HG03066 (cell line): ENCODE results near the gene DIAPH2.

Source experiments
- ATAC-seq: cut with Tn5 transposase; IDR thresholded peaks from one replicate; pipeline ENCODE4 v1.9.1; 2021; ENCODE audit warnings: low read depth; ENCODE audit not compliant: unreplicated experiment

DIAPH2 gene

DNA sequence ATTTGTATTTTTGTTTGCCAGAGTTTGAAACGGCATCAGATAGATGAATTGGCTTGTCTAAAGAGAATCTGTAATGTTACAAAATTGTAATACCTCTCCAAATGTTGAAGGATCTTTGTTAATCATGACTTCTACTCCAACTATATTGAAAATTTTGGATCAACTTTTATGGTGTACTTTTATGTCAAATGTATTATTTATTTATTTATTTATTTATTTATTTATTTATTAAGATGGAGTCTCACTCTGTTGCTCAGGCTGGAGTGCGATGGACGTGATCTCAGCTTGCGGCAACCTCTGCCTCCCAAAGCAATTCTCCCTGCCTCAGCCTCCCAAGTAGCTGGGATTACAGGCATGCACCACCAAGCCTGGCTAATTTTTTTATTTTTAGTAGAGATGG lies 235.0 kb downstream of the DIAPH2 start:
- no peak for ATAC-seq

DNA sequence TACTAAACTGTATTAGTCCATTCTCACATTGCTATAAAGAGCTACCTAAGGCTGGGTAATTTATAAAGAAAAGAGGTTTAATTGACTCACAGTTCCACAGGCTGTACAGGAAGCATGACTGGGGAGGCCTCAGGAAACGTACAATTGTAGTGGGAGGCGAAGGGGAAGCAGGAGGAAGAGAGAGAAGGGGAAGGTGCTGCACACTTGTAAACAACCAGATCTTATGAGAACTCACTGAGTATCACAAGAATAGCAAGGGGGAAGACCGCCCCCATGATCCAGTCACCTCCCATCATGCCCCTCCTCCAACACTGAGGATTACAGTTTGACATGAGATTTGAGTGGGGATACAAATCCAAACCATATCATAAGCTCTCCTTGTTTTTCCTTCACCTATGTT lies 239.9 kb downstream of the DIAPH2 start:
- no peak for ATAC-seq

DNA sequence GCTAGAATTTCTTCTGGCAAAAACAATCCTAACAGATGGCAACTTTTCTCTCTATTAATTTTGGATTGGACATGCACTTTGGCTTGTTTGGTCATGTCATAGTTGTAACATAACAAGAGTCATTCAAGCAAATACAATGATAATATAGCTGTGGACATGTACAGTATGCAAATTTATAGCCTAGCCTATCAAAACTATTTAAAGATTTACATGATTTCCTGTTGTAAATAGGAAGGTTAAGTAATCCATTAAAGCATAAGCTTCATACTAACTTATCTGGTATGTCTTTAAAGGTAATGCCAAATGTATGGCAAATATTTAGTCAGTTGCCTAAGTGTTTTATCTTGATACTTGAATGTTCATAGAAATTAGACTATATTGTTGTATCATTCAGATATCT lies 244.4 kb downstream of the DIAPH2 start:
- no peak for ATAC-seq

DNA sequence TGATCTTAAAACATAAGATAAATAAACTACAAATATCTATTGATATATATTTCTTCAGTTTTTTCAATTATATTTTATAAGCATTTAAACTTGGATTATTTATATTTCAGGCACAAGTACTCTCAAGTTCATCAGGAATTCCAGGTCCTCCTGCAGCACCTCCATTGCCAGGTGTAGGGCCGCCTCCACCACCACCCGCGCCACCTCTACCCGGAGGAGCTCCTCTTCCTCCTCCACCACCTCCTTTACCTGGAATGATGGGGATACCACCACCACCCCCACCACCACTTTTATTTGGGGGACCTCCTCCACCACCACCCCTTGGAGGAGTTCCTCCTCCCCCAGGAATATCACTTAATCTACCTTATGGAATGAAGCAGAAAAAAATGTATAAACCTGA lies 273.1 kb downstream of the DIAPH2 start:
- ATAC-seq, result no peak

GRCh38 chrX:96971812-96972211 lies 287.2 kb downstream of the DIAPH2 start:
- no peak for ATAC-seq

DNA sequence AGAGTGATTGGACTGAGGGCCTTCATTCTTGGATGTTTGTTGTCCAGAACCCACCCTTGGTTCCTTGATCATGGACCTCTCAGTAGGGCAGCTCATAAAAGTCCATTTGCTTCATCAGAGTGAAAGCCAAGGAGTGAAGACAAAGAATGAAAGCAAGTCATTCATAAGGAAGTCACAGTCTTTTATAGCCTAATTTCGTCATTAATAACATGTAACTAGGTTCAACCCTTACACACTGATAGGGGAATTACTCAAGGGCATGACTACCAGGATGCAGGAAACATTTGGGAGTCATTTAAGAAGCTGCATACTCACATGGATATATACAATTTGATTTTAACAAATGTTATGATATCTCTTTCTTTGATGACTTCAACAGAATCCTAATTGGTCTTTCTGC lies 294.3 kb downstream of the DIAPH2 start:
- no peak for ATAC-seq

- no peak for ATAC-seq
Observed at GRCh38 chrX:96979766-96980165, 295.1 kb downstream of the DIAPH2 start.

DNA sequence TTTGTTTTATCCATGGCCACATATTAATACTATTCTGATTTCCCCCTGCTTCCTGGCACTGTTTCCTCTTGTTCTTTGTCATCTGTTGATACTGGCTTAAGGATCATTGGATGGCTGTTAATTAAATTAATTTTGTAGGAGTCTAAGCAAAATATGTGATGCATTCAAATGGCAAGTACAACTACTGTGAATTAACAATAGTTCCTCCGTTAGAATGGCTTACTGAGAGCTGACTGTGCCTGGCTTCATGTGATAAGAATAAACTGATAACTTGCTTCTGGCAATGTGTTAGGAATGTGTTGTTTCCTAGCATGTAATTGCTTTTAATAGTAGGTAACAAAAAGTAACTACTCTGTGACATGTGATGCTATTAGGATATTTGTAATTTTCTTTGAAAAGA lies 297.5 kb downstream of the DIAPH2 start:
- no peak for ATAC-seq

- no peak for ATAC-seq
Observed at GRCh38 chrX:96984538-96984937, 299.9 kb downstream of the DIAPH2 start.

GRCh38 chrX:96985046-96985445 lies 300.4 kb downstream of the DIAPH2 start:
- ATAC-seq, result no peak

DNA sequence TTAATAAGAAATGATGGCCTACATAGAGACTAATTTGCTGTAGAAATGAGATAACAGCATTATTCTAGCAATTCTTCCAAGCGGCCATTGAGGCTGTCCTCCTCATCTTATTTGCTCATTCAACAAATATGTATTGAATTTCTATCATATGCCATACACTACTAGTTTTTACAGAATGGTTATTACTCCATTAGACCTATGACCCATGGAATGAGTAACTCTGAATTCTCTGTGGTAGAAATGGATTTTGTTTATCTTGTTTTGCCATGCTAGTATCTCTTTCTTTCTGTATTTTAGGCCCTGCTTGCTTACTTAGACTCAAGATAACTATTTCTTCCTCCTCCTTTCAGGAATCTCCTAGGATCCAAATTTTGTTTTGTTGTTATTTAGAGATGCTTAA lies 302.6 kb downstream of the DIAPH2 start:
- no peak for ATAC-seq

DNA sequence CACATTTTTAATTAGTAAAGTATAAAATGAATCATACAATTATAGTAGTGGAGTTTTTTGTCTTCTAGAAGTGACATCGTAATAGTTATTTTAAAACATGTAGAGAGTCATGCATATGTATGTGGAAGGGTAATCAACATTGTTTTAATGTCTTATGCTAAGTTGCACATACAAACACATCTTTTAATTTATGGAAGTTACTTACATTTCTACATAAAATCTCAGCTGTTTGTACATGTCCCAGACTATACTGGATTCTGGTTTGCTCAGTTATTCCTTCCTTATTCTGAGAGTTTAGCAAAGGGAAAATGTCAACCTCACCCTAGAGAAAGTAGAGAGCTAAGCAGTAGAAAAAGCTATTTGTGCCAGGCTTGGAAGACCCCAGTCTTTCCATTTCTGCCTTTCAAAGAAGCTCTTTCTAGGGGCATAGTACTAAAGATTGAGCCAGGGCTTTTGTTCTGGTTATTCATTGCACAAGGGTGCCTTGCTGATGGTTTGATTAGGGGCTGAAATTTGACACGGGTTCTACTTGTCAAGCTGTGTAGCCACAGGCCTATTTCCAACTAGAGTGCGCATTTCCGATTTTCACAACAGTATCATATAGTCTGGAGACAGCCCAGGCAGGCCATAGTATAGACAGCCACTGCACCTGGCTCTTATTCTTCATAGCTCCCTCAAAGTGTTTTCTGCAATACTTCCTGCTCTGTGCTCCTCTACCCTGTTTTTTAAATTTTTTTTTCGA lies 305.4 kb downstream of the DIAPH2 start:
- ATAC-seq, result no peak

DNA sequence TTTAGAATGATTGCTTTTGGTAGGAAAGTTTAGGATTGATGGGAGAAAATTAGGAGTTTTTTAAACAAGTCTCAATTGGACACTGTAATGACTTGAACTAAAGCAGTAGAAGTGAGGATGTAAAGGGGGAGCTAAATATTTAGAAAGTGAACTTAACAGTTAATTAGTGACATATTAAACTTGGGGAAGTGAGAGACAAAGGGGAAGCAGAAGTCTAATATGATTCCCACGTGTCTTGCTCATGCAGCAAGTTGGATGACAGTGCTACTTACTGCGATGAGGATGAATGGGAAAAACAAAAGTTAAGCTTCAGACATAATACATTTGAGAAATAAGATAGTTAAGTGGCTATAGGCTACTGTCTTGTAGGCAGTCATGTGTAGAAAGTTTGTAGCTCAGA lies 309.5 kb downstream of the DIAPH2 start:
- no peak for ATAC-seq

GRCh38 chrX:96997196-96997595 lies 312.6 kb downstream of the DIAPH2 start:
- ATAC-seq, result no peak

- ATAC-seq, result no peak
Observed at GRCh38 chrX:97000682-97001368, 316.2 kb downstream of the DIAPH2 start.

DNA sequence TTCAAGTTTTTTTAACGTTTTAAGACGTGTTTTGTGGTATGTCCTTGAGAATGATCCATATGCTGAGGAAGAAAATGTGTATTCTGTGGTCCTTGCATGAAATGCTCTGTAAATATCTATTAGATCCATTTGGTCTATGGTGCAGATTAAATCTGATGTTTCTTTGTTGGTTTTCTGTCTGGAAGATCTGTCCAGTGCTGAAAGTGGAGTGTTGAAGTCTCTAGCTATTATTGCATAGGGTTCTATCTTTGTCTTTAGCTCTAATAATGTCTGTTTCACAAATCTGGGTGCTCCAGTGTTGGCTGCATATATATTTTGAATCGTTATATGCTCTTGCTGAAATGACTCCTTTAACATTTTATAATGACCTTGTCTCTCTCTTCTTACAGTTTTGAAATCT lies 321.5 kb downstream of the DIAPH2 start:
- no peak for ATAC-seq

- ATAC-seq, result no peak
Observed at GRCh38 chrX:97009391-97009790, 324.7 kb downstream of the DIAPH2 start.

- ATAC-seq, result no peak
Observed at GRCh38 chrX:97011540-97011939, 326.9 kb downstream of the DIAPH2 start.

DNA sequence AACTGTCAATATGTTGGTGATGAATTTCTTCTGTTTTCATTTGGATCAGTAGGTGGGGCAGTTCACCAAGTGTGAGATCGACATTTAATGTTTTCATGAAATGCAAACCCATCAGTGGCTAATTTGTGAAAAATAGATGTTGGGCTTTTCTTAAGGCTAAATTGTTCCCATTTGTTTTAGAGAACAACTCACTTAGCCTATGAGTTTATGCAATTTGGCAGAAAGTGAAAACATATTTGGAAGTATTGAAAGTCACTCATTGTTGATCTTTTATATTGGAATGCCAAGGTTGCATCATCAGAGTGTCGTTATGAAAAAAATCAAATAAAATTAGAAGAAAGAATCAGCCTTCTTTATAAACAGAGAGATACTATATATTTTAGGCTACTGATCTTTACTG lies 331.5 kb downstream of the DIAPH2 start:
- no peak for ATAC-seq

DNA sequence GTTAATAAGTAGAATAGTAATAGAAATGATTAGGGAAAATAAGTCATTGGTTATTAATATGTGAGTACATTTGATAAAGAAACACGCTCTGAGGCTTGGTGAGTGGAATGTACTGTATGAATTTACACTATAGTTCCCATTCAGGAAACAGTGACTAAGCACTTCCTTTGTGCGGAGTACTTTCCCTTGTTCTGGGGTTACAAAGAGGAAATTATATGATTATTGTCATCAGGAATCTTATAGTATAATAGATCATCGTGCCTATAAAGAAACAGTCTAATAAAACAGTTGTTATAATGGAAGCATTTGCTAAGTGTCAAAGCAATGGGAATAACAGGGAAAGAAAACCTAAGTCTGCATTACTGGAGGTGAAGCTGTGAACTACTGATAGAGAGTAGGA lies 337.0 kb downstream of the DIAPH2 start:
- no peak for ATAC-seq

DNA sequence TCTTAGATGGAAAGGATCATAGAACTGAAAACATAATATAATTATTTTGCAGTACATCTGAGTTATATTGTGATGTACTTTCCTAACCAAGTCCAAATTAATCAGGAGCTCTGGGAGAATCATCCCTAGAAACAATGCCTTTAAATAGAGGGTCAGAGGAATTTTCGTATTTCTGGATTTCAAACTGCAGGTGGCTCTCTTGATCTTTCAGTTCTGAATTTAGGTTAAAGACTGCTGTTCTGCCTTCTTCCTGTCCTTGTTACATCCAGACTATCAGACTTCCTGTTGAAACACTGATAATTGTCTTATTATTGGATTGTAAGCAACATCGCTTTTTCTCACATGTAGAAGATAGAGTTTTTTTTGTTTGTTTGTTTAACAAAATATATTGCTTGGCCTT lies 341.8 kb downstream of the DIAPH2 start:
- no peak for ATAC-seq

DNA sequence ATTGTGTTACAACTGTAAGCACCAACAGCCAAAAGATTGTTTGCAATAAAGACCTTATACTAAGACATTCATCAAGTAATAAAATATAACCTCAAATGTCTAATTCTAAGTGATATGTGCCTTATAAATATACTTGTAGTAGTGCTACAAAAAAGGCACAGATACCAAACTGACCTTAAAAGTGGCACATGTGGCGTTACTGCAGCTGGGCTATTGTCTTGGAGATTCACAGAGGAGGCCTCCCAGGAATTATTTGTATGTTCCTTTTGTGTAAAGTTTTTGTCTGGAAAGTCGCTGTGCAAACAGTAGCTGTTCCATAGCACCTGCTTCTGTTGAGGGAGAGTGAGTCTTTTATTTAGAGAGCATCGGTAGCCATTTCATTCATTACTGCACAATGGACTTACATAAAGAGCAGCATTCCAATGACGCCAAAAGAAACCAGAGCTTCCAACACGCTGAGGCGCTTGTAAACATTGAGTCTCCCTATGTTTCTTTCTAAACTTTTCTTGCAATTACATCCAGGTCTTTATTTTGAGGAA lies 342.8 kb downstream of the DIAPH2 start:
- no peak for ATAC-seq
